K562 (cell line): ENCODE data around the gene GPATCH3. TPM values are rescaled to one million over a fixed set of nuclear protein-coding genes. Genes with fewer than 3 reads are reported as not detected.
A peak's percentile ranks its signal among the peaks of the same experiment; 100 is the strongest.

Source experiments
- ARID2 ChIP-seq: fragments of 450-650 bp; IDR thresholded peaks from 2 replicates; pipeline ENCODE4 v1.6.1; 2017; ENCODE audit warnings: antibody characterized with exemption, mild to moderate bottlenecking
- ATF1 ChIP-seq, 2 experiments: fragments of 450-650 bp in 1 of 2; IDR thresholded peaks; 2 replicates each; pipeline ENCODE4 v1.6.1; 2016; ENCODE audit warnings: missing compliant biosample characterization in 1 of 2, missing genetic modification characterization in 1 of 2
- CBFA2T3 ChIP-seq: fragments of 450-650 bp; IDR thresholded peaks from 2 replicates; pipeline ENCODE4 v1.6.1; 2017
- CBX3 ChIP-seq, 2 experiments: IDR thresholded peaks; 1 replicate in 1 of 2; 2 replicates in 1 of 2; pipeline ENCODE4 v1.6.1; 2012; ENCODE audit warnings: inconsistent platforms in 2 of 2, low read length in 2 of 2, borderline replicate concordance in 1 of 2, control low read depth in 1 of 2
- CREB1 ChIP-seq, 2 experiments: sonication (generic) in 1 of 2; formaldehyde crosslinking in 1 of 2; IDR thresholded peaks; 2 replicates each; pipeline versions ENCODE4 v1.6.1 to v1.8.0; 2012 to 2022; ENCODE audit warnings: inconsistent platforms in 1 of 2, mild to moderate bottlenecking in 1 of 2, missing genetic modification reagents in 1 of 2, moderate library complexity in 1 of 2
- ESRRB ChIP-seq: fragments of 250-450 bp; sonication (Bioruptor Pico); IDR thresholded peaks from 2 replicates; pipeline ENCODE4 v1.5.0; 2020; ENCODE audit warnings: mild to moderate bottlenecking, moderate library complexity, borderline replicate concordance
- MTA3 ChIP-seq: fragments of 450-650 bp; formaldehyde crosslinking; IDR thresholded peaks from 2 replicates; pipeline ENCODE4 v1.6.1; 2017; ENCODE audit warnings: mild to moderate bottlenecking, borderline replicate concordance
- NR3C1 ChIP-seq: sonication (generic); formaldehyde crosslinking; IDR thresholded peaks from 2 replicates; pipeline ENCODE4 v1.8.1; 2022; ENCODE audit warnings: missing genetic modification reagents
- SAFB ChIP-seq: fragments of 200-400 bp; formaldehyde crosslinking; IDR thresholded peaks from 2 replicates; pipeline ENCODE4 v1.6.1; 2017; ENCODE audit warnings: low read depth, low read length, borderline replicate concordance
- SMAD2 ChIP-seq: fragments of 150-350 bp; IDR thresholded peaks from 2 replicates; pipeline ENCODE4 v1.6.1; 2014; ENCODE audit warnings: low read depth, mild to moderate bottlenecking, low read length
- TAF1 ChIP-seq: IDR thresholded peaks from 2 replicates; pipeline ENCODE4 v1.6.1; 2011; ENCODE audit warnings: mild to moderate bottlenecking, low read length, moderate library complexity; ENCODE audit not compliant: insufficient read depth, control insufficient read depth, severe bottlenecking; ENCODE audit errors: extremely low read depth
- TRIM28 ChIP-seq: fragments of 450-650 bp; IDR thresholded peaks from 2 replicates; pipeline ENCODE4 v1.6.1; 2017
- ZNF324 ChIP-seq: fragments of 250-450 bp; sonication (Bioruptor Pico); IDR thresholded peaks from 2 replicates; pipeline ENCODE4 v1.4.0; 2020; ENCODE audit warnings: mild to moderate bottlenecking
- polyA plus RNA-seq, 8 experiments: library from polyadenylated mRNA; depleted of rRNA in 4 of 8; stranded (reverse) in 5 of 8; unstranded in 3 of 8; fragments of >200 nt; fragmentation: Nextera tagmentation in 2 of 8; fragmentation: Illumina TruSeq in 1 of 8; extraction: Ambion mirVana in 2 of 8; extraction: Trizol in 1 of 8; gene quantifications; 2 replicates each; pipeline versions ENCODE4 v1.2.1 to v1.2.3, GENCODE V29; 2011 to 2014; ENCODE audit warnings: inconsistent platforms in 1 of 8, missing spikeins in 1 of 8
- total RNA-seq, 7 experiments: library from RNA; depleted of rRNA in 6 of 7; stranded (reverse); fragments of >200 nt in 6 of 7; fragmentation: Illumina TruSeq in 2 of 7; extraction: Trizol in 2 of 7; gene quantifications; 2 replicates each; pipeline versions ENCODE4 v1.2.1 to v1.2.3, GENCODE V29; 2011 to 2021; ENCODE audit warnings: low replicate concordance in 1 of 7
- TF ChIP-seq, protein P1 (sequence below): fragments of 450-650 bp; formaldehyde crosslinking; conservative IDR thresholded peaks from 2 replicates; pipeline ENCODE4 v1.4.0; 2022; ENCODE audit warnings: mild to moderate bottlenecking, missing genetic modification characterization
- TF ChIP-seq, protein P2 (sequence below): fragments of 250-450 bp; sonication (Bioruptor Pico); IDR thresholded peaks from 2 replicates; pipeline ENCODE4 v1.4.0; 2020; ENCODE audit warnings: mild to moderate bottlenecking, moderate library complexity, borderline replicate concordance
- TF ChIP-seq, protein P3 (sequence below): fragments of 200-800 bp; sonication (Bioruptor generic); IDR thresholded peaks from 2 replicates; pipeline ENCODE4 v1.6.1; 2017; ENCODE audit warnings: missing genetic modification characterization, missing compliant biosample characterization
- TF ChIP-seq, protein P4 (sequence below): fragments of 250-450 bp; sonication (Bioruptor Pico); IDR thresholded peaks from 2 replicates; pipeline ENCODE4 v1.5.0; 2021; ENCODE audit warnings: mild to moderate bottlenecking, moderate library complexity

Gene GPATCH3
- total and polyA plus RNA-seq, 9 of the 15 experiments (the other 6 are each of a cell fraction or from before 2014, with no cell fraction given): 1.6 to 23.0 (median 13.3) TPM

DNA sequence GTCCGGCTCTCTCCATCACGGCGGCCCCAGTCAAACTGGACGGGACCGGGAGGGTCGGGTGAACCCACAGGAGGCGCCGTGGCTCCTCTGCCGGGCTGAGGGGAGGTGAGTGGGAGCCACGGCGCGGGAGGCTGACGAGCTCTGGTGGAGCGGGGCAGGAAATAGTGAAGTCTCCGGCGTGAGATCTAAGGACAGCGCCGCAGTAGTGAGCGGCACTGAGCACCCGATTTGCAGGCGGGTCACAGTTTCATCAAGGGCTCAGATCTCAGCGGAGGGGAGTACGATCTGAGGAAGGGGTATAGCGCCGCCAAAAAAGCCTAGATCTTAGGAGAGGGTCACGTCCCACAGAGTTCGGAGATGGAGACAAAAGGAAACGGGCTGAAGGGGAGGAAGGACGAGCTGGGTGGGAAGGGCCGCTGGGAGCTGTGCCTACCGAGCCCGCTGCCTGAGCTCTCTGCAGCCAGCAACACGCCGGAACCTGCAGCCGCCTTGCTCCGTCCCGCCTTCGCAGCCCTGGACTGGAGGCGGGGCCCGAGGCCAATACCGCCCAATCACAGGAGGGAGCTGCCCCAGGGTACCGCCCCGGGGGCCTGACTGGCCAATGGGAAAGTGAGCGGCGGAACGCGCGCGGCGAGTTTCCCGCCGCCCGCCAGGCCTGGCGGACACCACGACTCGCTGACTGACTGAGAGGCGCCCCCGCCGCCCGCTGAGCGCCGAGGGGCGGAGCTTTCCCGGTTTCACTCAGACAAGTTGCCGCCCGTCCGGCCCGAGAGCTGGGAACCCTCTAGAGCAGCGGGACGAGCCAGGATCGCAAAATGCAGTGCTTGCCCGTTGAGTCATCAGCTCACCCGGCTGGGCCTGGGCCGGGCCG lies 35.4 kb downstream of the GPATCH3 start (continued):
- TF ChIP-seq CREB1 (IDR thresholded peaks at IDR 0.05) (peak; percentile 34; the same call in 1 of the 2 replicates), CREB1 (CRISPR knock-in tag; IDR thresholded peaks at IDR 0.05) (0 out of 2 replicates have a peak, but pooled peaks have one; percentile 21), ATF1 (CRISPR knock-in tag; IDR thresholded peaks at IDR 0.05) (no peak), ATF1 (tag; IDR thresholded peaks at IDR 0.05) (peak; percentile 85), TRIM28 (no peak), ARID2 (no peak), CBFA2T3 (no peak), CBX3 (IDR thresholded peaks at IDR 0.05; ENCODE audit: borderline replicate concordance in 1 of 2, low read length in 2 of 2) (no peak), ZNF324 (CRISPR knock-in tag) (no peak), MTA3 (peak; percentile 89; the same call in 1 of the 2 replicates), NR3C1 (CRISPR knock-in tag) (0 out of 2 replicates have a peak, but pooled peaks have one; percentile 82), TAF1 (peak; percentile 69), SMAD2 (no peak), ESRRB (no peak), SAFB (peak; percentile 21; the same call in 1 of the 2 replicates)
- TF ChIP-seq, protein P1, sequence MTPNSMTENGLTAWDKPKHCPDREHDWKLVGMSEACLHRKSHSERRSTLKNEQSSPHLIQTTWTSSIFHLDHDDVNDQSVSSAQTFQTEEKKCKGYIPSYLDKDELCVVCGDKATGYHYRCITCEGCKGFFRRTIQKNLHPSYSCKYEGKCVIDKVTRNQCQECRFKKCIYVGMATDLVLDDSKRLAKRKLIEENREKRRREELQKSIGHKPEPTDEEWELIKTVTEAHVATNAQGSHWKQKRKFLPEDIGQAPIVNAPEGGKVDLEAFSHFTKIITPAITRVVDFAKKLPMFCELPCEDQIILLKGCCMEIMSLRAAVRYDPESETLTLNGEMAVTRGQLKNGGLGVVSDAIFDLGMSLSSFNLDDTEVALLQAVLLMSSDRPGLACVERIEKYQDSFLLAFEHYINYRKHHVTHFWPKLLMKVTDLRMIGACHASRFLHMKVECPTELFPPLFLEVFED: no peak
- TF ChIP-seq, protein P2, sequence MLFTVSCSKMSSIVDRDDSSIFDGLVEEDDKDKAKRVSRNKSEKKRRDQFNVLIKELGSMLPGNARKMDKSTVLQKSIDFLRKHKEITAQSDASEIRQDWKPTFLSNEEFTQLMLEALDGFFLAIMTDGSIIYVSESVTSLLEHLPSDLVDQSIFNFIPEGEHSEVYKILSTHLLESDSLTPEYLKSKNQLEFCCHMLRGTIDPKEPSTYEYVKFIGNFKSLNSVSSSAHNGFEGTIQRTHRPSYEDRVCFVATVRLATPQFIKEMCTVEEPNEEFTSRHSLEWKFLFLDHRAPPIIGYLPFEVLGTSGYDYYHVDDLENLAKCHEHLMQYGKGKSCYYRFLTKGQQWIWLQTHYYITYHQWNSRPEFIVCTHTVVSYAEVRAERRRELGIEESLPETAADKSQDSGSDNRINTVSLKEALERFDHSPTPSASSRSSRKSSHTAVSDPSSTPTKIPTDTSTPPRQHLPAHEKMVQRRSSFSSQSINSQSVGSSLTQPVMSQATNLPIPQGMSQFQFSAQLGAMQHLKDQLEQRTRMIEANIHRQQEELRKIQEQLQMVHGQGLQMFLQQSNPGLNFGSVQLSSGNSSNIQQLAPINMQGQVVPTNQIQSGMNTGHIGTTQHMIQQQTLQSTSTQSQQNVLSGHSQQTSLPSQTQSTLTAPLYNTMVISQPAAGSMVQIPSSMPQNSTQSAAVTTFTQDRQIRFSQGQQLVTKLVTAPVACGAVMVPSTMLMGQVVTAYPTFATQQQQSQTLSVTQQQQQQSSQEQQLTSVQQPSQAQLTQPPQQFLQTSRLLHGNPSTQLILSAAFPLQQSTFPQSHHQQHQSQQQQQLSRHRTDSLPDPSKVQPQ: no peak
- TF ChIP-seq, protein P3, sequence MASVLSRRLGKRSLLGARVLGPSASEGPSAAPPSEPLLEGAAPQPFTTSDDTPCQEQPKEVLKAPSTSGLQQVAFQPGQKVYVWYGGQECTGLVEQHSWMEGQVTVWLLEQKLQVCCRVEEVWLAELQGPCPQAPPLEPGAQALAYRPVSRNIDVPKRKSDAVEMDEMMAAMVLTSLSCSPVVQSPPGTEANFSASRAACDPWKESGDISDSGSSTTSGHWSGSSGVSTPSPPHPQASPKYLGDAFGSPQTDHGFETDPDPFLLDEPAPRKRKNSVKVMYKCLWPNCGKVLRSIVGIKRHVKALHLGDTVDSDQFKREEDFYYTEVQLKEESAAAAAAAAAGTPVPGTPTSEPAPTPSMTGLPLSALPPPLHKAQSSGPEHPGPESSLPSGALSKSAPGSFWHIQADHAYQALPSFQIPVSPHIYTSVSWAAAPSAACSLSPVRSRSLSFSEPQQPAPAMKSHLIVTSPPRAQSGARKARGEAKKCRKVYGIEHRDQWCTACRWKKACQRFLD (CRISPR knock-in tag): peak; percentile 57; the same call in 1 of the 2 replicates
- TF ChIP-seq, protein P4, sequence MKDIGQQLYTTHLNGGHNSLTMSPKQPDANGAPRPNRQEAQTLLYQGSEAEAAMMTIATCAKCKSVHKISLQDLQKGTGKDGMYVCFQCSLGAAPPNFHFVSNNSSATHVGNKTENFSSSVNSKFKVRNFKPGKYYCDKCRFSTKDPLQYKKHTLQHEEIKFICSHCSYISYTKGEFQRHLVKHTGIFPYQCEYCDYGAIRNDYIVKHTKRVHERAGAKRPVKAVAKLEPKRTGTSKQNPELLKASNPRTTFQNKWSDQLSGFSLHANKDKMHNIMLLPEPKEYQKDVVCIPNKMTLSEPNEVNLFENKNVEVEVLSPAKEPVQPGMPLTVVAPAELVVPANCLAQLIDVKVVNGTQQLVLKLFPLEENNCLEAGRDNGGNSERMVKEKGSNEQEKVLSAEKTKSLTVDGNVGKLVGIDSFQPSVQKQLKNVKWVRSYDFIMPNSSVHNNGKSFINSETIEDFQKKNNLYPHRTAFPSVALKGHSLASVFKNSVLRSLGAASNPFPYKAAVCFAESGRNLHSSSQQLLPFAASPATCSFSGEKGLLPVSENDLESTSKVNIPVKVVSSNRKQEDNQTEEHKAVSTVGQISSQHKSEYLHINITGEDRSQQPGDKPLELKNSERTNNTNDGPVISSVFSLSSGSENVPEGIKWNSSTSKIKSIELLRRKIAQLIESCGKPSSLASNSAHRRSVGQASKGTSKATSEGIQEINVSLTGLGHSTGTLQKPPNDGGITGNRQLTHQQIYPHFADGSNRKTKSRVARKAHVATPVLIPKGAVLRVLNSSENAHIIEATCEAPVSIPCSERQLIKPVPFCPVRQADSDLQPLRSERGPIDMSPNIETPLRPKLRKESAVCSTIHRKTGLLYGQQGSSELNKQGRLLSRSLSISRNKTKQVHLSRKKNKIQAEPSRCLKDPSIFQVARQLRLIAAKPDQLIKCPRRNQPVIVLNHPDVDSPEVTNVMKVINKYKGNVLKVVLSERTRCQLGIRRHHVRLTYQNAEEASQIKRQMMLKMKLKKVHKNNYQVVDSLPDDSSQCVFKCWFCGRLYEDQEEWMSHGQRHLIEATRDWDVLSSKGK (CRISPR knock-in tag): no peak
